Mesendoderm (in vitro differentiated cells): ENCODE measurements around the gene OBI1.

Source experiments
- DNase-seq: peaks from one replicate; pipeline ENCODE4 v3.0.0; 2013
- H2AK5ac ChIP-seq: 2 replicates; pipeline ENCODE4 v1.6.1; 2013; ENCODE audit warnings: low read length, inconsistent platforms
- H2BK120ac ChIP-seq: 2 replicates; pipeline ENCODE4 v1.6.1; 2013; ENCODE audit warnings: low read depth, mild to moderate bottlenecking, low read length, moderate library complexity, mixed read lengths
- H2BK15ac ChIP-seq: replicated peaks from 2 replicates; pipeline ENCODE4 v1.6.1; 2013; ENCODE audit warnings: low read depth, mild to moderate bottlenecking, moderate library complexity
- H2BK5ac ChIP-seq: 2 replicates; pipeline ENCODE4 v1.6.1; 2013; ENCODE audit warnings: low read length, inconsistent platforms
- H3K18ac ChIP-seq: 2 replicates; pipeline ENCODE4 v1.6.1; 2013; ENCODE audit warnings: mild to moderate bottlenecking, low read length, mixed read lengths
- H3K23ac ChIP-seq: one replicate; pipeline ENCODE4 v1.6.1; 2013; ENCODE audit warnings: low read length
- H3K27ac ChIP-seq: 2 replicates; pipeline ENCODE4 v1.5.1; 2013; ENCODE audit warnings: low read depth, mild to moderate bottlenecking, inconsistent platforms, low read length, moderate library complexity
- H3K27me3 ChIP-seq: 2 replicates; pipeline ENCODE4 v1.6.1; 2013; ENCODE audit warnings: low read length, control low read depth, mild to moderate bottlenecking, inconsistent platforms; ENCODE audit not compliant: insufficient read depth, poor library complexity
- H3K36me3 ChIP-seq: 2 replicates; pipeline ENCODE4 v1.6.1; 2013; ENCODE audit warnings: low read length, inconsistent platforms; ENCODE audit not compliant: control insufficient read depth, insufficient read depth
- H3K4ac ChIP-seq: one replicate; pipeline ENCODE4 v1.6.1; 2013; ENCODE audit warnings: low read depth, mild to moderate bottlenecking, low read length, moderate library complexity
- H3K4me1 ChIP-seq: 2 replicates; pipeline ENCODE4 v1.6.1; 2013; ENCODE audit warnings: low read depth, low read length, inconsistent platforms; ENCODE audit not compliant: control insufficient read depth
- H3K4me2 ChIP-seq: 2 replicates; pipeline ENCODE4 v1.6.1; 2013; ENCODE audit warnings: low read length
- H3K4me3 ChIP-seq: 2 replicates; pipeline ENCODE4 v1.5.1; 2013; ENCODE audit warnings: mild to moderate bottlenecking, low read length
- H3K56ac ChIP-seq: one replicate; pipeline ENCODE4 v1.6.1; 2013; ENCODE audit warnings: low read length
- H3K79me1 ChIP-seq: 2 replicates; pipeline ENCODE4 v1.6.1; 2013; ENCODE audit warnings: low read length, inconsistent platforms
- H3K79me2 ChIP-seq: 2 replicates; pipeline ENCODE4 v1.6.1; 2013; ENCODE audit warnings: mild to moderate bottlenecking, low read length; ENCODE audit not compliant: control insufficient read depth, insufficient read depth
- H3K9ac ChIP-seq: 2 replicates; pipeline ENCODE4 v1.6.1; 2013; ENCODE audit warnings: low read length, inconsistent platforms
- H4K5ac ChIP-seq: one replicate; pipeline ENCODE4 v1.6.1; 2013; ENCODE audit warnings: low read length
- H4K8ac ChIP-seq: one replicate; pipeline ENCODE4 v1.6.1; 2013; ENCODE audit warnings: low read depth, mild to moderate bottlenecking, control low read depth, low read length, moderate library complexity
- WGBS: extraction: QIAGEN DNeasy Blood & Tissue Kit; methylation state at CpG from one replicate; pipeline ENCODE4 v1.1.7; 2013; ENCODE audit warnings: low lambda C conversion rate, missing lambda C conversion rate; ENCODE audit not compliant: insufficient coverage; ENCODE audit errors: extremely low coverage; 5-methylcytosine and 5-hydroxymethylcytosine counted together

The OBI1 gene

DNA sequence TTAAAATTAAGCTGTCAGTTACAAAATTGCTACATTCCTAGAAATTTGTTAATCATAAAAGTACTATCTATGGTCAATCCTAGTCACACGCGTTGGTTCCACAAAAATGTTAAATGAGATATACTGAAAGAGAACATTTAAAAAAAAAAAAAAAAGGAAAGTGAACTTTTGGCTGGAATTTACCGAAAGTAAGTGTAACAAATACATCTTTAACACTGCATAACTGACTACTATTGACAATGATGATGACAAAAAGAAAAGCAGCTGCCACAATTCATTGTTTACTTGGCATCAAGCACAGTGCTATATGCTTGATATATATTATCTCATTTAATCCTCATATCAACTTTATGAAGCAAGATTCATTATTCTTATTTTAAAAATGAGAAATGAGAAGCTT is 35.8 kb downstream of the OBI1 start:
- Histone ChIP-seq H3K4me2 (no peak overlapping the region), H3K36me3 (no peaks in the 10 kb centered on the region), H3K9ac (no peak overlapping the region), H3K4me3 (no peak overlapping the region), H3K56ac (no peak overlapping the region), H4K5ac (no peak overlapping the region), H3K18ac (no peak overlapping the region), H2BK120ac (no peak overlapping the region), H3K79me2 (no peaks in the 10 kb centered on the region), H2AK5ac (no peak overlapping the region), H2BK5ac (no peak overlapping the region), H2BK15ac (no peak overlapping the region), H3K4ac (no peak overlapping the region), H3K4me1 (no peaks in the 10 kb centered on the region), H3K27ac (no peak overlapping the region), H3K79me1 (no peaks in the 10 kb centered on the region), H4K8ac (no peak overlapping the region), H3K23ac (no peak overlapping the region), H3K27me3 (no peaks in the 10 kb centered on the region)
- WGBS = no CpG with 5 or more reads among the region's 3 CpGs
- no peak for DNase-seq

DNA sequence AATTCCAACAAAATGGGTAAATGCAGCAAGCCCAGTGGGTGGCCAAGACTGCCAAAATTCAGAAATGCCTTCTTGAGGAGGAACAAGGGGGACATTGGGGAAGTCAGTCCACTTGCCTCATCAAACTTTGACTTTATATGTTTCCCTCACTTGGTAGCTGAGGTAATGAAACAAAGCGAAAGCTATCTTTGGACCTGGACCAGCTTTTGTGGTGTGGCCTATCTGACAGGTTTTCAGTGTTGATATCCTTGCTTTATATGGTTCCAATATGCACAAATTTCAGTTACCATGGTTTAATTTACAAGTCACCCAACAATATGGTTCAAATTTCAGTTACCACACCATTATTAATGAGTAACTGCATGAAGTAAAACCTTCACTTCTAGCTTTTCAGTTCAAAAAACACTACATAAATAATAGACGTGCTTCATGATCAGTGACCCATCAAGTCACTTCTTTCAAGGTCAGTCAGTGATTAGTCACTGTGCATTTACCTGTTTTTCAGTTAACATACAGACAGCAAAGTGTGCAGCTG is 38.0 kb downstream of the OBI1 start:
- no peaks in the 10 kb centered on the region for H3K79me1 ChIP-seq
- no peak overlapping the region for H3K56ac ChIP-seq
- H3K4me2 ChIP-seq = no peak overlapping the region
- H4K5ac ChIP-seq = no peak overlapping the region
- H3K27ac ChIP-seq = no peak overlapping the region
- H2BK5ac ChIP-seq = no peak overlapping the region
- H3K36me3 ChIP-seq = peaks cover 4% of the 10 kb centered on the region
- no peaks in the 10 kb centered on the region for H3K79me2 ChIP-seq
- DNase-seq = no peak
- no CpG with 5 or more reads among the region's 2 CpGs for WGBS
- no peak overlapping the region for H2BK15ac ChIP-seq
- H3K27me3 ChIP-seq = no peaks in the 10 kb centered on the region
- no peak overlapping the region for H2AK5ac ChIP-seq
- H3K9ac ChIP-seq = no peak overlapping the region
- H2BK120ac ChIP-seq = no peak overlapping the region
- H3K23ac ChIP-seq = no peak overlapping the region
- H3K4ac ChIP-seq = no peak overlapping the region
- no peak overlapping the region for H3K4me3 ChIP-seq
- no peaks in the 10 kb centered on the region for H3K4me1 ChIP-seq
- no peak overlapping the region for H4K8ac ChIP-seq
- no peak overlapping the region for H3K18ac ChIP-seq

DNA sequence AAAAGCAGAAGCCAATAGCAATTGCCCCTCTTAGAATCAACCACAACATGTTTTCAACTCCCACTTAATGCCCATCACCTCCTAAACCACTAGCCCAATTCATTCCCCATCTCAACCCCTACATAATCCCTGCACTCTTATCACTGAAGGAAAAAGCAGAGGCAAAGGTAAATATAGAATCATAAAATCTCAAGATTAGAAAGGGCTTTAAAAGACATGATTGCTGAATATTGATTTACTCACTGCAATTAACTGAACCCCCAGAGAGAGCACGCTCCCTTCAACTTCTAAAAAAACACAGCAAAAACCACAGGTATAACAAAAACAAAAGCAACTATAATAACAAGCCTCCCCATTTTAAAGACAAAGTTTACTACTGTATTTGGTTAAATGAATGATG is 40.5 kb downstream of the OBI1 start:
- H2AK5ac ChIP-seq = no peak overlapping the region
- WGBS = no CpG with 5 or more reads among the region's 1 CpG
- H3K79me1 ChIP-seq = no peaks in the 10 kb centered on the region
- no peak overlapping the region for H4K8ac ChIP-seq
- H3K18ac ChIP-seq = no peak overlapping the region
- H3K4me3 ChIP-seq = no peak overlapping the region
- no peak overlapping the region for H3K56ac ChIP-seq
- no peaks in the 10 kb centered on the region for H3K27me3 ChIP-seq
- H3K4ac ChIP-seq = no peak overlapping the region
- no peak overlapping the region for H4K5ac ChIP-seq
- no peak overlapping the region for H3K27ac ChIP-seq
- no peaks in the 10 kb centered on the region for H3K4me1 ChIP-seq
- DNase-seq = no peak
- no peak overlapping the region for H2BK5ac ChIP-seq
- peaks cover 4% of the 10 kb centered on the region for H3K36me3 ChIP-seq
- no peak overlapping the region for H3K23ac ChIP-seq
- no peak overlapping the region for H3K9ac ChIP-seq
- H3K79me2 ChIP-seq = no peaks in the 10 kb centered on the region
- no peak overlapping the region for H2BK15ac ChIP-seq
- H3K4me2 ChIP-seq = no peak overlapping the region
- H2BK120ac ChIP-seq = no peak overlapping the region

DNA sequence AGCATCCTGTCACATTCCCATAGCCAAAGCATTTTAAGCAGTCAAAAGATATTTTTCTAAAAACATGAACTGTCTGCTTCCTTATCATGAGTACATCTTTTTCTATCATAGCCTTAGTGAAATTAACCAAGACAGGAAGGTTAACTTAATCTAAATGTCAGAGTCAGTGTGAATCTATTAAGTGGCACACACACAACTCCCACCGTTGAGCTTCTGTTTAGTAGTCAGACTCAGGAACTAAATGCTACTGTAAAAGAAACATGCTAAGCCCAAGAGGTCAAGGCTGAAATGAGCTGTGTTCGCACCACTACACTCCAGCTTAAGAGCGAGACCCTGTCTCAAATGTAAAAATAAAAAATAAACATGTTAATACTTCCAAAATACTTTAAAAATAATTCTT is 47.9 kb downstream of the OBI1 start:
- Histone ChIP-seq H3K18ac (no peak overlapping the region), H3K79me2 (no peaks in the 10 kb centered on the region), H3K9ac (no peak overlapping the region), H2BK120ac (no peak overlapping the region), H4K5ac (no peak overlapping the region), H3K36me3 (no peaks in the 10 kb centered on the region), H3K79me1 (no peaks in the 10 kb centered on the region), H2BK5ac (no peak overlapping the region), H3K23ac (no peak overlapping the region), H3K27me3 (peaks cover 39% of the 10 kb centered on the region), H2BK15ac (no peak overlapping the region), H3K4me3 (no peak overlapping the region), H3K4me2 (no peak overlapping the region), H3K4ac (no peak overlapping the region), H3K56ac (no peak overlapping the region), H4K8ac (no peak overlapping the region), H2AK5ac (no peak overlapping the region), H3K4me1 (peaks cover 5% of the 10 kb centered on the region), H3K27ac (no peak overlapping the region)
- no peak for DNase-seq
- WGBS = no CpG with 5 or more reads among the region's 3 CpGs

DNA sequence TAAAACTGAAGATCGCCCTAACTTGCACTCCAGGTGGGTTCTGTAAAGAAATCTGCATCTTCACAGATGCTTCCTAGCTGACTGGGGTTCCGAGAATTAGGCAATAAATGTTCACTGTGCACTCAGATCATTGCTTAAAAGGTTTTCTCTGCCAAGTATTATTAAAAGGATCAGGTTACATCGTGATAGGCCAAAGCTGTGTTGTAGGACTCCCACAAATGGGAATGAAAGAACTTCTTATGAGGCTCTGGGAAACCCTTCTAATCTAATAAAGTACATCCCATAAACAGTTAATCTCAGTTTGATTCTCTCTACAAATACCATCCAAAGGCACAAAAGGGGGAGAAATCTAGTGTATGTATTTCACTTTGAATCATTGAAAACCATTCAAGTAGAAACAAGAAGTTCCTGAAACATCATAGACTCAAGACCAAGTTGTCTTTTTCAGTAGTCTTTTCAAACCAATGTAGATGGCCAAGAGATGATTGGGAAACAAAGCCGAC is 48.5 kb downstream of the OBI1 start:
- Histone ChIP-seq H3K27me3 (peaks cover 45% of the 10 kb centered on the region), H3K9ac (no peak overlapping the region), H3K36me3 (no peaks in the 10 kb centered on the region), H3K18ac (no peak overlapping the region), H4K5ac (no peak overlapping the region), H3K4me3 (no peak overlapping the region), H2BK120ac (no peak overlapping the region), H2BK15ac (no peak overlapping the region), H3K27ac (no peak overlapping the region), H4K8ac (no peak overlapping the region), H2BK5ac (no peak overlapping the region), H3K79me2 (no peaks in the 10 kb centered on the region), H3K23ac (no peak overlapping the region), H3K4me1 (peaks cover 5% of the 10 kb centered on the region), H3K4ac (no peak overlapping the region), H3K79me1 (no peaks in the 10 kb centered on the region), H2AK5ac (no peak overlapping the region), H3K4me2 (no peak overlapping the region), H3K56ac (no peak overlapping the region)
- no peak for DNase-seq
- WGBS = no CpG with 5 or more reads among the region's 4 CpGs
